HG02678 (cell line): ENCODE results near the gene SMAD6.

Experiments used
- ATAC-seq: cut with Tn5 transposase; IDR thresholded peaks from one replicate; pipeline ENCODE4 v1.9.1; 2021; ENCODE audit warnings: mild to moderate bottlenecking, moderate library complexity; ENCODE audit not compliant: unreplicated experiment

The SMAD6 gene

DNA sequence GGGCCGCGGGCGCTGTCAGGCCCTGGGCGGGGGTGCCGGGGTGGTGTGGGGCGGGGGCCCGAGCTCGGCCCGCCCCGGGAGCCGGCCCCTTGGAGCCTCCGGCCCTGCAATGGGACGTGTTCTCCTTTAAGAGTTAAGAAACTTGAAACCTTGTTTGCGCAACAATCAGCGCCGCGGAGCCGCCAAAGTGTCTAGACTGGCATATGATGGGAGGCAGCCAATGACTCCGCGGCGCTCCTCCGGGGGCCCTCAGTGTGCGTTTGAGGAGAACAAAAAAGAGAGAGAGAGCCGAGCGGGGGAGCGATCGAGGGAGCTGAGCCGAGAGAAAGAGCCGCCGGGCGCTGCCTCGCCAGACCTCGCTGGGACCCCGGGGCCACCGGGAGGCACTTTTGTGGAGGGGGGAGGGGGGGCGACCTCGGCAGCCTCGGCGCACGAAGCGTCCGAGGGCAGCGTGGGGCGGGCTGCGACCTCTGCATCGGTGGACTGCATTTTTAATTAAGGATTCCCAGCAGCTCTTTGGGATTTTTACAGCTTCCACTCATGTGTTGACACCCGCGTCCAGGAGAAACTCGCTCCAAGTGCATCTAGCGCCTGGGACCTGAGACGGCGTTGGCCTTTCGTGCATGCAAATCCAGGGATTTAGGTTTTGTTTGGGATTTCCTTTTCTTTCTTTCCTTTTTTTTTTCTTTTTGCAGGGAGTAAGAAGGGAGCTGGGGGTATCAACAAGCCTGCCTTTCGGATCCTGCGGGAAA is at the start of gene SMAD6:
TSS of gene SMAD6 (plus strand) at position 202 of the 752 bp plus-strand sequence. CDS start 1,023 bp downstream, outside the sequence.
- no peak for ATAC-seq

DNA sequence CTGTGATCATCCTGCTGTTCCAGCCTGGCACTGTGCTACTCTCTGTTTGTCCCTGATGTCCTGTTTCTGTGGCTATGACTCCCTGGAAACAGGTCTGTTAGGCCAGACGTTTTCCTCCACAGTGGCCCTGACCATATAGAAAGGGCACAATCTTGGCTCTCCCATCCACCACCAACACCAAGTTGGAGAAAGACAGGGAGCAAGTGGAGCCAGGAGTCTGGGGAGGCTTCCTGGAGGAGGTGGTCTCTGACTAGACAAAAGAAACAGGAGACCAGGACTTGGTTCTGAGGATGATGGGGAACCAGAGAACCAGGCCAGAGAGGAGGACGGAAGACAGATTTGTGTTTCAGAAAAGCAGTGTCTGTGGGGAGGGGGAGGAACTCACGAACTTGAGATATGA is 49.2 kb upstream of the SMAD6 start:
- ATAC-seq, result no peak

GRCh38 chr15:66653398-66653797 is 48.6 kb upstream of the SMAD6 start:
- no peak for ATAC-seq

DNA sequence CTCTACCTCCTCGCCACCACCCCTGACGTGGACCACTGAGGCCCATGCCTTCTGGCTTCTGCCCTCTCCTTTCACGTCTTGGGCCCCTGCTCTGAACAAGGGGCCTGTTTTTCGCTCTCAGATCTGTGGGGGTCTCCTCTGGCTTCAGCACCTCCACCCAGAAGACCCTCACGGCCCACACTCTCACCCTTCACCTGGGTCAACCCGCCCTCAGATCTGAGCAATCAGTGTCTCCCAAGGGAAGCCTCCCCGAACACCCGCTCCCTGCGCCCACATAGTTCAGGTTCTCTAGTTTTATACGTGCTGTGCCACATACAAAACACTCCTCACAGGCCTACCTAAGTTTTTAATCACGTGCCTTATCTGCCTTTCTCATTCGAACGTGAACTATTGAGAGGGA is 48.2 kb upstream of the SMAD6 start:
- no peak for ATAC-seq

GRCh38 chr15:66654361-66654738 is 47.7 kb upstream of the SMAD6 start:
- no peak for ATAC-seq

DNA sequence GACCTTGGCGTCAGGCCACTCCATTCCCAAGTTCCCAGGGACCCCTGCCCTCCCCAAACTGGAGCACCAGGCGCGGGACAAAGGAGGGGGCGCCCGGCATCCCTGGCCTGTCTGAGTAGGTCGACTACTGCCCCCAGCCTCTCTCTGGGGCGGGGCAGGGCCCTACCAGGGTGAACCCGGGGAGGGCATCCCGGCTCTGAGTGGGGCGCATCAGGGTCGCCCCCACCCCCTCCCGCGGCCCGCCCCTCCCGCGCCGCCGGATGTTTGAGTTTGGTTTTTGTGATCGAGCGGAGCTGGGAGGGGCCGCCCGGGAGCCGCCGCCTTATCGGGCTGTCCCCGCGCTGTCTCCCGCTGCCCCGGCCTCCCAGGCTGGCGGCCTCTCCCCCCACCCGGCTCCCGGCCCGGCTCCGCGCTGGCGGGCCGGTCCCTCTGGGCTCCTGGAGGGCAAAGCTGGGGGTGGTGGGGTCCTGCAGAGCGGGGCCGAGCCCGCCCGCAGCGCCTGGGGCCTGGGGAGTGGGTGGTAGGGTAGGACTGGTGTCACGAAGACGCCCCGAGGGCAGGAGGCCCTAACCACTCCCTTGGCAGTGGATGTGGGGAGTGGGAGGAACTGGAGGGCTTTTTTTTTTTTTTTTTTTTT is 47.2 kb upstream of the SMAD6 start:
- no peak for ATAC-seq

- no peak for ATAC-seq
These were observed 46.5 kb upstream of the SMAD6 start for GRCh38 chr15:66655511-66655910.

- ATAC-seq, result no peak
These were observed 46.0 kb upstream of the SMAD6 start for GRCh38 chr15:66655997-66656396.

DNA sequence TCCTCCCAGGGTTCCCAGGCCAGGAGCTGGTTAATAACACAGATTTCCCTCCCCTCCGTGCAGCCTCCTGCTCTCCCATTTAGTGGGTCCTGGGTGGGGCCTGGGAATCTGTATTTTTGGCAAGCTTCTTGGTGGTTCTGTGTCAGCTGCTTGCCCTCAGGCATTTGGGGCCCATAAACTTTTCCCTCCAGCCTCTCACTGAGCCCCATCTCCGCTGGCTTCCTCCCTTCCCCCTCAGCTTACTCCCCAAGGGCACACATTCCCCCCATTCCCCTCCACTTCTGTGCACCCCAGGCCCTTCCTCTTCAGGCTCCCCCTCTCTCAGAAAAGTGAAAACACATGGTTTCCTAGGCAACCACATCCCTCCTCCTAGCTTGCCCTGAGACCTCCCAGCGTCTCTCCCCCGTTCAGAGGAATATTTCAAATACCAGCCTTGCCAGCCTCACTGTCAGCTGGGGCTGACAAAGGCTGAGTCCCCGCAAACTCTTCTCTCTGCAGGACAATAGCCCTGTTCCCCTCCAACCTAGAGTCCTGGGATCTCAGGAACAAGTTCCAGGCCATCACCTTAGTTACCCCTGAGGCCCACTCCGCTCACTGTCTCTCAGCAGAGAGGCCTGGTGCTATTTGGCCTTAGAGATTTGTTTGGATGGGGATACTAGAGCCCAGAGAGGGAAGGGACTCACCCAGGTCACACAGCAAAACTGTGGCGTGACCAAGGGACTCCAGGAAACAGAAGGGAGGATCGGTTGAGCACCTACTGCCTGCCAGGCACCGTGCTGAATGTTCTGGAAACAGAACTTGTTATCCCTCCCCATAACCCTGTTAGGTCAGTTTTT is 44.6 kb upstream of the SMAD6 start:
- ATAC-seq, result no peak

- no peak for ATAC-seq
These were observed 44.0 kb upstream of the SMAD6 start for GRCh38 chr15:66658044-66658443.

DNA sequence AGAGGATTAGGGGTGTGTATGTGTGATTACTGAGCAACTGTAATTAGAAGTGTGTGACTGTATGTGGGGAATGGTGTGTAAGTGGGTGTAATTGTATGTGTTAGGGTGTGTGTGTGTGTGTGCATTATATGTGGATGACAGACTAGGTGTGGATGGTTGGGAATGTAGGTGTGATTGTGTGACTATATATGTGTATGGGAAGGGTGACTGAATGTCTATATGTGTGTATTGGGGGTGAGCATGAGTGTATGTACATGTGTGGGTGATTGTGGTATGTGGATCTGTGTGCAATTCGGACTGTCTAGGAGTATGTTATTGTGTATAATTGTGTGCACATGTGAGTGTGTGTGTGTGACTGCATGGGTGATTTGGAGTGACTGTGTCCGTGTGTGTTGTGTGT is 43.2 kb upstream of the SMAD6 start:
- no peak for ATAC-seq

DNA sequence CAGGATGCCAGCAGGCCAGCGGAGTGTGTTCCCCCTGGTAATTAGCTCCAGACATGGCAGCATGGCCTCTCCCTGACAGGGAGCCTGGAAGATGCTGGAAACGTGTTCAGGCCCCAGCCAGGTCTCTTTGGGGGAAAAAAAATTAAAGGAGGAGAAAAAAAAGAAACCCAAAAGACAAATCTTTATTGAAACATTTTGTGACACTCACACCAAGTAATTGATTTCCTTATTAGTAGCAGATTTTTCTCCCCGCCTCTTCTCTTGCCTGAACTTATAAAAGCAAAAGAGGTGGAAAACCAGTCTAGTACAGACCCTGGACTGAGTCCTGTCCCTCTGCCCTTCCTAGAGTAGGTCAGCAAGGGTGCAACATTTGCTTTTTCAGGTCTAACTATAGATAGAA is 42.7 kb upstream of the SMAD6 start:
- no peak for ATAC-seq

DNA sequence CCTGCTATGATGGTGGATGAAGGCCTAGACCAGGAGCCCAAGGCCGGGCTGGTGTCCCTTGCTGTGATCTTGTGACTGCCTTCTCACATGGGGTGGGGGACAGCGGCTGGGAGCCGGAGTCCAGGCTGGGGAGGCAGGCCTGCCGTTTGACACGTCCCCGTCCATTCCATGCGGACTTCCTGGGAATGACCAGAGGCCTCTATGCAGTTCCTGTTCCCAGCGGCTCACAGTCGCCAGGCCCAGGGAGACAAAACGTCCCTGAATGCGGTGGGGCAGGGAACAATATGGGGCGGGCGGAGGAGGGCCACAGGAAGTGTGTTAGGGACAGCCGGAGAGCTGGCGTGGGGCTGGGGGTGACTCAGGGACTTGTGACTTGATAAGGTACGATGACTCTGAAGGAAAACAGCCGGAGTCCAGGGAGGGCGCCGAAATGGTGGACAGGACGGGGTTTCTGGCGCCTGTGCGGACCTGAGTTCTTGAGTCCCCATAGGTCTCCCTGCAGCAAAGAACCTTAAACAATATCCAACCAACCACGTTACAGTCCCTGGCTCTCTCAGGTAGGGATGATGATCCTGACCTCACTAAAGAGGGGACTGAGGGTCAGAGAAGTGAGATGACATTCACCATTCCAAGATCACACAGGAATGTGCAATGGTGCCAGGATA is 40.5 kb upstream of the SMAD6 start:
- no peak for ATAC-seq

- no peak for ATAC-seq
These were observed 39.5 kb upstream of the SMAD6 start for GRCh38 chr15:66662522-66662921.

GRCh38 chr15:66663664-66664063 is 38.4 kb upstream of the SMAD6 start:
- no peak for ATAC-seq

GRCh38 chr15:66670175-66670574 is 31.9 kb upstream of the SMAD6 start:
- ATAC-seq, result no peak

GRCh38 chr15:66670762-66671580 is 31.1 kb upstream of the SMAD6 start:
- no peak for ATAC-seq

GRCh38 chr15:66672867-66673266 is 29.2 kb upstream of the SMAD6 start:
- no peak for ATAC-seq

DNA sequence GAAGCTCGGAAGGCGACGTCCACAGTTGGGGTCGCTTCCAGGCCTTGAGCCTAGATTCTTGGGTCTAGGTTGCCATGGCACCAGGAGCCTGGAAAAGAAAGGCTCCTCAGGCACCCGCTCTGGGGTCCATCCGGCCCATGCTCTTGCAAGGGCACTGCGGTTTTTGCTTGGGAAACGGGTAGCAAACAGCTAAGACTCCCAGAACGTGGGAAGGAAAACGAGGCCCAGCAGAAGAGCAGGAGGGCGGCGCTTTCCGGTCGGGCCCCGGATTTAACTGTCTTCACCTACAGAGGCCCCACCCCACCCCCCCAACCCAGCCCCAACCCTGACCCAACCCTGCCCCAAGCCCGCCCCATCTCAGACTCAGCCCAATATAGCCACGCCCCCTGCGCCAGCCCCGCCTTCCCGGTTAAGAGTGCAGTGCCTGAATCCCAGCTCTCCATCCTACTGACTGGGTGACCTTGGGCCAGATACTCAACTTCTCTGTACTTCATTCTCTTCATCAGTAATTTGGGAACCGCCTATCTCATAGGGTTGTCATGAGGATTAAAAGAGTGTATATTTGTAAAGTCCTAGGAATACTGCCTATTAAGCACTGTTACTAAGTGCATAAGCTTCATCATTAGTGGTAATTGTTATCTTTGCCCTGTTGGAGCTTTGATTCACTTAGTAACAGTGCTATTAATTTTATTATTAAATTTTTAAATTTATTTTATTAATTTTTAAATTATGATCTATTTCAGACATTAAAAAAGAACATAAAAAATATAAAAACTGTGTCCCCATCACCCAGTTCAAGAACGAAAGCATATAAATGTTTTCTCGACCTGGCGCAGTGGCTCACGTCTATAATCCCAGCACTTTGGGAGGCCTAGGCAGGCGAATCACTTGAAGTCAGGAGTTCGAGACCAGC is 28.4 kb upstream of the SMAD6 start:
- no peak for ATAC-seq
